ENCODE measurements around the gene STXBP6.

STXBP6 gene

DNA sequence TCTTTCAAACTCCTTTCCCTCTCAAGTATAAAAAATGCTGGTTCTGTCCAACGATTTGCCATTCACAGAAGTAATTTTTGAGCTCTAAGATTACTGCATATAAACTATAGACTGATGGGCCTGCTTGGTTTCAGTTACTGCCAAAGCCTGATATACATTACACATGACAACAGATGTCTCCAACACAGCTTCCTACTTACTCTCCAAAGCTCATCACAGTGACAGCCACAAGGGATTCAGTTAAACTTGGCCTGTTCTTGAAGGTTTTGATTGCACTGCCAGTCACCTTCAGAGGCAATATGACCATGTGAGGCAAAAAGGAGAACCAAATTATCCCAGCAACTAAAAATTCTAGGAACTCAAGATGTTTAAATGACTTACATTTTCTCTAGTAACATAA is 30.1 kb downstream of the STXBP6 start:
- H3K36me3 ChIP-seq (replicated peaks), result no peaks in the 10 kb centered on the region
- no peak overlapping the region for H3K4me3 ChIP-seq (ENCODE audit: low read depth, low read length)
- TF ChIP-seq, protein P1, sequence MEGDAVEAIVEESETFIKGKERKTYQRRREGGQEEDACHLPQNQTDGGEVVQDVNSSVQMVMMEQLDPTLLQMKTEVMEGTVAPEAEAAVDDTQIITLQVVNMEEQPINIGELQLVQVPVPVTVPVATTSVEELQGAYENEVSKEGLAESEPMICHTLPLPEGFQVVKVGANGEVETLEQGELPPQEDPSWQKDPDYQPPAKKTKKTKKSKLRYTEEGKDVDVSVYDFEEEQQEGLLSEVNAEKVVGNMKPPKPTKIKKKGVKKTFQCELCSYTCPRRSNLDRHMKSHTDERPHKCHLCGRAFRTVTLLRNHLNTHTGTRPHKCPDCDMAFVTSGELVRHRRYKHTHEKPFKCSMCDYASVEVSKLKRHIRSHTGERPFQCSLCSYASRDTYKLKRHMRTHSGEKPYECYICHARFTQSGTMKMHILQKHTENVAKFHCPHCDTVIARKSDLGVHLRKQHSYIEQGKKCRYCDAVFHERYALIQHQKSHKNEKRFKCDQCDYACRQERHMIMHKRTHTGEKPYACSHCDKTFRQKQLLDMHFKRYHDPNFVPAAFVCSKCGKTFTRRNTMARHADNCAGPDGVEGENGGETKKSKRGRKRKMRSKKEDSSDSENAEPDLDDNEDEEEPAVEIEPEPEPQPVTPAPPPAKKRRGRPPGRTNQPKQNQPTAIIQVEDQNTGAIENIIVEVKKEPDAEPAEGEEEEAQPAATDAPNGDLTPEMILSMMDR (IDR thresholded peaks at IDR 0.05; ENCODE audit: low read depth, low read length, missing control alignments), result no peak
- H3K27me3 ChIP-seq (replicated peaks), result no peaks in the 10 kb centered on the region
- no peak for DNase-seq
- no peak overlapping the region for H3K27ac ChIP-seq
- in situ Hi-C loops (cut with HindIII; ENCODE audit: low pct_ligation_motif_present, low sequenced_read_pairs), result no loop called here

GRCh38 chr14:25017562-25017961 is 32.4 kb downstream of the STXBP6 start:
- in situ Hi-C loops (cut with HindIII; ENCODE audit: low pct_ligation_motif_present, low sequenced_read_pairs), result no loop called here
- no peak overlapping the region for H3K4me3 ChIP-seq (ENCODE audit: low read depth, low read length)
- TF ChIP-seq, protein P1 (IDR thresholded peaks at IDR 0.05; ENCODE audit: low read depth, low read length, missing control alignments), result no peak
- no peaks in the 10 kb centered on the region for H3K36me3 ChIP-seq (replicated peaks)
- no peak for DNase-seq
- no peaks in the 10 kb centered on the region for H3K27me3 ChIP-seq (replicated peaks)
- H3K27ac ChIP-seq, result no peak overlapping the region

DNA sequence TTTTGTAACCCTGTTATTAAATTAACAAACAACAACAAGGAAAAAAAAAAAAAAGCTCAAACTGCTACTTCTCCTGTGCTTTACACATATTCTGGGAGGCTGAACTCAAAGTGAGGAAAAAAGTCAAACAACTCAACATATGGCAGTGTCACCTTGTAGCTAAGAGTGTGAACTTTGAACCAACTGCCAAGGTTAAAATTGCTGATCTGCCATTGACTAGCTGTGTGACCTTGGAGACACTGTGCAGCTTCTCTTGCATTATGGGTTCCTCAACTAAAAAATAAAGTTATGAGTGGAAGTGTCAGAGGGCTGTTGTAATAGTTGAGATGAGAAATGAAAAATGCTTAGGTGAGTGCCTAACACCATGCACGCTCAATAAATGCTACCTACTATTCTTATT is 34.2 kb downstream of the STXBP6 start:
- Histone ChIP-seq H3K27me3 (replicated peaks) (no peaks in the 10 kb centered on the region), H3K36me3 (replicated peaks) (no peaks in the 10 kb centered on the region), H3K4me3 (ENCODE audit: low read depth, low read length) (no peak overlapping the region), H3K27ac (no peak overlapping the region)
- TF ChIP-seq, protein P1 (IDR thresholded peaks at IDR 0.05; ENCODE audit: low read depth, low read length, missing control alignments), result no peak
- in situ Hi-C loops (cut with HindIII; ENCODE audit: low pct_ligation_motif_present, low sequenced_read_pairs), result no loop called here
- DNase-seq, result no peak

DNA sequence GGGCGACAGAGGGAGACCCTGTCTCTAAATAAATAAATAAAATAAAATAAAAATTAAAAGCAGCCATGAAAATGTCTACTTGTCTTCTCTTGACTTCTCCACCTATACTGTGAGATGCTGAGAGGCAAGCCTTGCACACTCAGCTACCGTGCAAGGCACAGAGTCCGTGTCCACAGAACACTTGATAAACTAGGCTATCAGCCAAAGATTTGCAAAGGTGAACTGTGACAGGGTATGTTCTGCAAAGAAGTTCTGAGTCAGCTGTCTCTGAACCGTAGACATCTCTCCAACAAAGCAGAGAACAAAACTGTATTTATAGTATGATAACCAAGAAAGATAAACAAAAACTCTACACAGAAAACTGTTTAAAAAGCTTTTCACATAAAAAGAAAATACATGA is 35.5 kb downstream of the STXBP6 start:
- DNase-seq, result no peak
- Histone ChIP-seq H3K27me3 (replicated peaks) (no peaks in the 10 kb centered on the region), H3K4me3 (ENCODE audit: low read depth, low read length) (no peak overlapping the region), H3K36me3 (replicated peaks) (no peaks in the 10 kb centered on the region), H3K27ac (no peak overlapping the region)
- TF ChIP-seq, protein P1 (IDR thresholded peaks at IDR 0.05; ENCODE audit: low read depth, low read length, missing control alignments), result no peak
- in situ Hi-C loops (cut with HindIII; ENCODE audit: low pct_ligation_motif_present, low sequenced_read_pairs), result no loop called here

- Histone ChIP-seq H3K27ac (no peak overlapping the region), H3K36me3 (replicated peaks) (no peaks in the 10 kb centered on the region), H3K4me3 (ENCODE audit: low read depth, low read length) (no peak overlapping the region), H3K27me3 (replicated peaks) (no peaks in the 10 kb centered on the region)
- TF ChIP-seq, protein P1 (IDR thresholded peaks at IDR 0.05; ENCODE audit: low read depth, low read length, missing control alignments), result no peak
- in situ Hi-C loops (cut with HindIII; ENCODE audit: low pct_ligation_motif_present, low sequenced_read_pairs), result no loop called here
- DNase-seq, result no peak
These were observed 38.9 kb downstream of the STXBP6 start for GRCh38 chr14:25011095-25011494.

DNA sequence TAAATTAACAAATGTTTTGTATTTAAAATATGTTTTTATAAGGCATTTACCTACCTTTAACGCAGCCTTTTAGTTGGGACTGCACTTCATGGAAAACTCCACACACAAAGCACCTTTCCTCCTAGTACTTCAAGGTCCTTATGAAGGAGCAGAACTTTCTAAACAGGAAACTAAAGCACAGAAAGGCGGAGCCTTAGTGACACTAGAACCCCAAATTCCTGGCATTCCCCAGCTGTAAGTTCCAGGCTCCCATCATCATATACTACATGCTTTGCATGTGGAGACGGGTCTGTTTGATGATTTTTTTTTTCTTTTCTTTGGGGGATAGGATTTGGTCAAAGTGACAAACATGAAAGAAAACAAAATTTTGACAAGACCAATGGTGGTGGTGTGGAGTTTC is 39.5 kb downstream of the STXBP6 start:
- Histone ChIP-seq H3K27ac (no peak overlapping the region), H3K36me3 (replicated peaks) (no peaks in the 10 kb centered on the region)

More for the DNA sequence above, 39.5 kb downstream of the STXBP6 start:
- in situ Hi-C loops (cut with HindIII; ENCODE audit: low pct_ligation_motif_present, low sequenced_read_pairs), result no loop called here
- TF ChIP-seq, protein P1 (IDR thresholded peaks at IDR 0.05; ENCODE audit: low read depth, low read length, missing control alignments), result no peak
- Histone ChIP-seq H3K27me3 (replicated peaks) (no peaks in the 10 kb centered on the region), H3K4me3 (ENCODE audit: low read depth, low read length) (no peak overlapping the region)
- no peak for DNase-seq
